ENCODE data around the gene VSTM2L.

VSTM2L gene

GRCh38 chr20:37986044-37986858 is 83.3 kb downstream of the VSTM2L start:
- H3K27ac ChIP-seq = no peak overlapping the region
- H3K9ac ChIP-seq (ENCODE audit: insufficient read length) = no peak overlapping the region
- peaks cover 38% of the 10 kb centered on the region for H3K36me3 ChIP-seq (ENCODE audit: insufficient read depth, low read length)
- no peaks in the 10 kb centered on the region for H3K9me3 ChIP-seq (ENCODE audit: low read depth, low read length)
- no peak overlapping the region for H3K4me3 ChIP-seq
- TF ChIP-seq EZH2 (IDR thresholded peaks at IDR 0.05) (no peak), FOXP2 (optimal IDR thresholded peaks at IDR 0.05; ENCODE audit: control extremely low read depth, extremely low read length, insufficient read depth) (no peak), POLR2AphosphoS5 (IDR thresholded peaks at IDR 0.05; ENCODE audit: borderline replicate concordance, low read depth, low read length) (no peak)
- no peak for DNase-seq (ENCODE audit: low read depth, low spot score)

- peaks cover 46% of the 10 kb centered on the region for H3K36me3 ChIP-seq (ENCODE audit: insufficient read depth, low read length)
- no peak overlapping the region for H3K9ac ChIP-seq (ENCODE audit: insufficient read length)
- H3K9me3 ChIP-seq (ENCODE audit: low read depth, low read length) = no peaks in the 10 kb centered on the region
- H3K27ac ChIP-seq = no peak overlapping the region; the same call in 1 of the 2 replicates
- H3K4me3 ChIP-seq = no peak overlapping the region
- TF ChIP-seq FOXP2 (optimal IDR thresholded peaks at IDR 0.05; ENCODE audit: control extremely low read depth, extremely low read length, insufficient read depth) (no peak), POLR2AphosphoS5 (IDR thresholded peaks at IDR 0.05; ENCODE audit: borderline replicate concordance, low read depth, low read length) (no peak), EZH2 (IDR thresholded peaks at IDR 0.05) (no peak)
- no peak for DNase-seq (ENCODE audit: low read depth, low spot score)
Observed at GRCh38 chr20:37986873-37987601, 84.1 kb downstream of the VSTM2L start.

- Histone ChIP-seq H3K27ac (no peak overlapping the region), H3K36me3 (ENCODE audit: insufficient read depth, low read length) (peaks cover 46% of the 10 kb centered on the region), H3K4me3 (no peak overlapping the region), H3K9me3 (ENCODE audit: low read depth, low read length) (no peaks in the 10 kb centered on the region), H3K9ac (ENCODE audit: insufficient read length) (no peak overlapping the region)
- DNase-seq (ENCODE audit: low read depth, low spot score) = no peak
- TF ChIP-seq FOXP2 (optimal IDR thresholded peaks at IDR 0.05; ENCODE audit: control extremely low read depth, extremely low read length, insufficient read depth) (no peak), EZH2 (IDR thresholded peaks at IDR 0.05) (no peak), POLR2AphosphoS5 (IDR thresholded peaks at IDR 0.05; ENCODE audit: borderline replicate concordance, low read depth, low read length) (no peak)
Observed at GRCh38 chr20:37987602-37988290, 84.8 kb downstream of the VSTM2L start.

- TF ChIP-seq EZH2 (IDR thresholded peaks at IDR 0.05) = no peak
- TF ChIP-seq POLR2AphosphoS5 (IDR thresholded peaks at IDR 0.05; ENCODE audit: borderline replicate concordance, low read depth, low read length) = no peak
- no peak for TF ChIP-seq FOXP2 (optimal IDR thresholded peaks at IDR 0.05; ENCODE audit: control extremely low read depth, extremely low read length, insufficient read depth)
- no peaks in the 10 kb centered on the region for H3K9me3 ChIP-seq (ENCODE audit: low read depth, low read length)
- H3K27ac ChIP-seq = no peak overlapping the region
- H3K36me3 ChIP-seq (ENCODE audit: insufficient read depth, low read length) = peaks cover 39% of the 10 kb centered on the region
- H3K4me3 ChIP-seq = no peak overlapping the region
- no peak for DNase-seq (ENCODE audit: low read depth, low spot score)
- H3K9ac ChIP-seq (ENCODE audit: insufficient read length) = no peak overlapping the region
Observed at GRCh38 chr20:37988306-37988954, 85.5 kb downstream of the VSTM2L start.

GRCh38 chr20:37989601-37990295 is 86.8 kb downstream of the VSTM2L start:
- TF ChIP-seq POLR2AphosphoS5 (IDR thresholded peaks at IDR 0.05; ENCODE audit: borderline replicate concordance, low read depth, low read length) = no peak
- no peak for TF ChIP-seq FOXP2 (optimal IDR thresholded peaks at IDR 0.05; ENCODE audit: control extremely low read depth, extremely low read length, insufficient read depth)
- TF ChIP-seq EZH2 (IDR thresholded peaks at IDR 0.05) = no peak
- H3K27ac ChIP-seq = no peak overlapping the region
- H3K36me3 ChIP-seq (ENCODE audit: insufficient read depth, low read length) = peaks cover 46% of the 10 kb centered on the region
- no peak overlapping the region for H3K9ac ChIP-seq (ENCODE audit: insufficient read length)
- H3K9me3 ChIP-seq (ENCODE audit: low read depth, low read length) = no peaks in the 10 kb centered on the region
- DNase-seq (ENCODE audit: low read depth, low spot score) = no peak
- H3K4me3 ChIP-seq = no peak overlapping the region

GRCh38 chr20:37990571-37991151 is 87.7 kb downstream of the VSTM2L start:
- peaks cover 55% of the 10 kb centered on the region for H3K36me3 ChIP-seq (ENCODE audit: insufficient read depth, low read length)
- TF ChIP-seq EZH2 (IDR thresholded peaks at IDR 0.05) (no peak), FOXP2 (optimal IDR thresholded peaks at IDR 0.05; ENCODE audit: control extremely low read depth, extremely low read length, insufficient read depth) (no peak), POLR2AphosphoS5 (IDR thresholded peaks at IDR 0.05; ENCODE audit: borderline replicate concordance, low read depth, low read length) (no peak)
- H3K27ac ChIP-seq = no peak overlapping the region
- H3K9ac ChIP-seq (ENCODE audit: insufficient read length) = no peak overlapping the region
- no peaks in the 10 kb centered on the region for H3K9me3 ChIP-seq (ENCODE audit: low read depth, low read length)
- no peak for DNase-seq (ENCODE audit: low read depth, low spot score)
- H3K4me3 ChIP-seq = no peak overlapping the region

- DNase-seq (ENCODE audit: low read depth, low spot score) = no peak
- no peak overlapping the region for H3K4me3 ChIP-seq
- TF ChIP-seq EZH2 (IDR thresholded peaks at IDR 0.05) = no peak
- no peak for TF ChIP-seq POLR2AphosphoS5 (IDR thresholded peaks at IDR 0.05; ENCODE audit: borderline replicate concordance, low read depth, low read length)
- no peak for TF ChIP-seq FOXP2 (optimal IDR thresholded peaks at IDR 0.05; ENCODE audit: control extremely low read depth, extremely low read length, insufficient read depth)
- peaks cover 62% of the 10 kb centered on the region for H3K36me3 ChIP-seq (ENCODE audit: insufficient read depth, low read length)
- no peak overlapping the region for H3K27ac ChIP-seq
- no peaks in the 10 kb centered on the region for H3K9me3 ChIP-seq (ENCODE audit: low read depth, low read length)
- H3K9ac ChIP-seq (ENCODE audit: insufficient read length) = no peak overlapping the region
Observed at GRCh38 chr20:37991157-37991866, 88.4 kb downstream of the VSTM2L start.

All from SK-N-MC (cell line).